H1 (cell line): ENCODE results near the gene SYT15B.
"Not testable (repeated sequence)": the region's sequence is repeated elsewhere in the genome, so short reads cannot be mapped to it uniquely, and the experiment has no call there.

Experiments used
- CHD2 ChIP-seq: IDR thresholded peaks from 2 replicates; pipeline ENCODE4 v1.6.1; 2012; ENCODE audit warnings: low read length, improper control_type of control experiment
- EP300 ChIP-seq, 2 experiments: IDR thresholded peaks; 1 replicate in 1 of 2; 2 replicates in 1 of 2; pipeline ENCODE4 v1.6.1; 2011 to 2012; ENCODE audit warnings: low read depth in 2 of 2, low read length in 2 of 2, mild to moderate bottlenecking in 2 of 2, borderline replicate concordance in 1 of 2, inconsistent platforms in 1 of 2, moderate library complexity in 1 of 2
- MAX ChIP-seq: IDR thresholded peaks from 2 replicates; pipeline ENCODE4 v1.6.1; 2012; ENCODE audit warnings: inconsistent platforms
- SP1 ChIP-seq: IDR thresholded peaks from 2 replicates; pipeline ENCODE4 v1.6.1; 2011; ENCODE audit warnings: low read depth, low read length

GRCh38 chr10:47753176-47753575 is 10.2 kb downstream of the SYT15B start:
- TF ChIP-seq CHD2; EP300 (IDR thresholded peaks at IDR 0.05; ENCODE audit: borderline replicate concordance in 1 of 2, low read depth in 2 of 2, low read length in 2 of 2); MAX; SP1: not testable (repeated sequence)
